Skeletal muscle cell (primary cell): ENCODE results near the gene TASOR2.
A peak's percentile ranks its signal among the peaks of the same experiment; 100 is the strongest.

Experiments used
- DNase-seq: peaks from one replicate; pipeline ENCODE4 v3.0.0-alpha.2; 2010; ENCODE audit warnings: low read depth
- H3K4me3 ChIP-seq: 2 replicates; pipeline ENCODE4 v1.5.1; 2011; ENCODE audit warnings: low read depth, mild to moderate bottlenecking, control low read depth, low read length, moderate library complexity

TASOR2 gene

GRCh38 chr10:5652746-5653145 is 31.9 kb upstream of the TASOR2 start:
- H3K4me3 ChIP-seq: no peak overlapping the region
- no peak for DNase-seq

GRCh38 chr10:5654218-5654755 is 30.4 kb upstream of the TASOR2 start:
- DNase-seq: no peak
- H3K4me3 ChIP-seq: no peak overlapping the region

- H3K4me3 ChIP-seq: no peak overlapping the region
- no peak for DNase-seq
These were observed 29.5 kb upstream of the TASOR2 start for GRCh38 chr10:5655121-5655520.

GRCh38 chr10:5656737-5657579 is 27.7 kb upstream of the TASOR2 start:
- H3K4me3 ChIP-seq: no peak overlapping the region
- DNase-seq: no peak

- DNase-seq: no peak
These were observed 25.6 kb upstream of the TASOR2 start for GRCh38 chr10:5658871-5659618.

GRCh38 chr10:5659702-5660528 is 24.7 kb upstream of the TASOR2 start:
- H3K4me3 ChIP-seq: no peak overlapping the region

More at GRCh38 chr10:5658871-5659618, 25.6 kb upstream of the TASOR2 start:
- no peak overlapping the region for H3K4me3 ChIP-seq

GRCh38 chr10:5661043-5661442 is 23.6 kb upstream of the TASOR2 start:
- DNase-seq: no peak

More at GRCh38 chr10:5659702-5660528, 24.7 kb upstream of the TASOR2 start:
- DNase-seq: peak; percentile 35

GRCh38 chr10:5662708-5663579 is 21.7 kb upstream of the TASOR2 start:
- H3K4me3 ChIP-seq: no peak overlapping the region
- no peak for DNase-seq

More at GRCh38 chr10:5661043-5661442, 23.6 kb upstream of the TASOR2 start:
- no peak overlapping the region for H3K4me3 ChIP-seq

- no peak overlapping the region for H3K4me3 ChIP-seq
- DNase-seq: no peak
These were observed 20.8 kb upstream of the TASOR2 start for GRCh38 chr10:5663692-5664427.

GRCh38 chr10:5665373-5666007 is 19.1 kb upstream of the TASOR2 start:
- no peak for DNase-seq
- peak overlapping the region; percentile 83 for H3K4me3 ChIP-seq

- H3K4me3 ChIP-seq: peak within 1 kb of the TSS; percentile 83
- no peak for DNase-seq
These were observed 18.4 kb upstream of the TASOR2 start, which contains the start of gene ASB13 for GRCh38 chr10:5666008-5666840. Gene ASB13 (minus strand): TSS chr10:5666595. CDS start chr10:5666551, 44 bp downstream.

GRCh38 chr10:5666841-5667630 is 17.6 kb upstream of the TASOR2 start:
- H3K4me3 ChIP-seq: peak overlapping the region; percentile 83
- no peak for DNase-seq

- H3K4me3 ChIP-seq: no peak overlapping the region
- no peak for DNase-seq
These were observed 16.2 kb upstream of the TASOR2 start for GRCh38 chr10:5668429-5668828.

- H3K4me3 ChIP-seq: no peak overlapping the region
- DNase-seq: no peak
These were observed 15.0 kb upstream of the TASOR2 start for GRCh38 chr10:5669604-5670003.

- H3K4me3 ChIP-seq: no peak overlapping the region
- no peak for DNase-seq
These were observed 13.8 kb upstream of the TASOR2 start for GRCh38 chr10:5670662-5671375.
